Measurements from ENCODE around the gene CHST6.
A peak's percentile ranks its signal among the peaks of the same experiment; 100 is the strongest.
"Not testable (repeated sequence)": the region's sequence is repeated elsewhere in the genome, so short reads cannot be mapped to it uniquely, and the experiment has no call there.

CHST6 gene

DNA sequence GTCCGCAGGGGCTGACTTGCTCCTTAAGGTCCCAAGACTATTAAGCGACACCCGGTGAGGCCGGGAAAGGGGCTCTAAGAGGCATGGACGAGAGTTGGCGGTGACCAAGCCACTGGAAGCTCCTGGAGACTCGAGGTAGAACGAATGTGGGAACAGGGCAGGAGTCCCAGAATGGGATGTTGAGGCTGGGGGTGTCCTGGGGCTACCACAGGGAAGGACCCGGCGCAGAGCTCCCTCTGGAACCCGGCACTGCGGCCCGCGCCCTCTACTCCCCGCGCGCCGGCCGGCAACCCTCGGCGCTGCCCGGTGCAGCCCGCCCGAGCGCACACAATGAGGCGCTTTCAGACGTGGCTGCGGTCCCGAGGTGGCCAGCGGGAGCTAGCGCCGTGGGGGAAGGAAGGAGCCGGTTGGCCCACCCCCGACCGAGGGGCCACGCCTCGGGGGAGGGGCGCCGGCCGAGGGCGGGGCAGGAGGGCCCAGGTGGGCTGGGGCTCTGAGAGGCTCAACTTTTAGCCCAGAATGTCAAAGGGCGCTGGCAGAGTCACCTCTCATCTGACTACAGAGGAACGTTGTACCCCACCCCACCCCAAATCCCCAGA is at the start of gene CHST6:
Gene CHST6, minus strand, starts transcription at position 366 of the 599 bp plus-strand sequence. CDS start 15,613 bp downstream, outside the sequence.
- DNase-seq, result peak in 1 of 2 donors; percentile 35

DNA sequence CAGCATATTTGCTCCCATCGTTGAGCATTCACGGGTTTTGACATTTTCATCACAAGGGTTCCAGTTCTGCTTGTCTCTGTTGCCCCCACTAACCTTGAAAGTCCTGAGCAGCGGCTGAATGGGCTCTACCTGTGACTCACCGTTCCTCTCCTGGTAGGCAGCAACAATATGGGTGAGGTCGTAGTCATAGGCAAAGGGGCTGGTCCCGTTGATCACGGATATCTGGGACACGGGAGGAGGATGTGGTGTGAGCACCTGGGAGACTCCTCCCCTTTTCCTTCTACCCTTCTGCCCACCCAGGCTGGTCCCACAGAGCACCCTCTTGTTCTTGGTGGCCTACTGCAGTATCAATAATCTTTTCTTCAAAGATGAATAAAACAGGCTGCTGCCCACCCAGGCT is 47.2 kb upstream of the CHST6 start:
- DNase-seq, result not testable (repeated sequence)

DNA sequence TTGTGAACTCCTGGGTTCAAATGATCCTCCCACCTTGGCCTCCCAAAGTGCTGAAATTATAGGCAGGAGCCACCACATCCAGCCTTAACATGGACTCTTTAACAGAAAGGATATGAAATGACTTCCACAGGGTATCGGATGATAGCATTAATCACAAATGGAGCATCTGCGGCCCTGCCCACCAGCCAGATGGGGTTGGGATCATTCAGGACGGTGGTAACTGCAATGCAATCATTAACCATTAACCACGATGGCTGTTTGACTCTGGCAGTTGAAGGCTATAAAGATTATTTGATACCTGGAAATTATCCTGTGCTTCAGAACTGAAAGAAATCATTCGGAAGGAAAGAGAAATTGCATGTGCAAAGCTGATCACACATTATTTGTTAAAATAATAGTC is 46.0 kb upstream of the CHST6 start:
- no peak for DNase-seq

DNA sequence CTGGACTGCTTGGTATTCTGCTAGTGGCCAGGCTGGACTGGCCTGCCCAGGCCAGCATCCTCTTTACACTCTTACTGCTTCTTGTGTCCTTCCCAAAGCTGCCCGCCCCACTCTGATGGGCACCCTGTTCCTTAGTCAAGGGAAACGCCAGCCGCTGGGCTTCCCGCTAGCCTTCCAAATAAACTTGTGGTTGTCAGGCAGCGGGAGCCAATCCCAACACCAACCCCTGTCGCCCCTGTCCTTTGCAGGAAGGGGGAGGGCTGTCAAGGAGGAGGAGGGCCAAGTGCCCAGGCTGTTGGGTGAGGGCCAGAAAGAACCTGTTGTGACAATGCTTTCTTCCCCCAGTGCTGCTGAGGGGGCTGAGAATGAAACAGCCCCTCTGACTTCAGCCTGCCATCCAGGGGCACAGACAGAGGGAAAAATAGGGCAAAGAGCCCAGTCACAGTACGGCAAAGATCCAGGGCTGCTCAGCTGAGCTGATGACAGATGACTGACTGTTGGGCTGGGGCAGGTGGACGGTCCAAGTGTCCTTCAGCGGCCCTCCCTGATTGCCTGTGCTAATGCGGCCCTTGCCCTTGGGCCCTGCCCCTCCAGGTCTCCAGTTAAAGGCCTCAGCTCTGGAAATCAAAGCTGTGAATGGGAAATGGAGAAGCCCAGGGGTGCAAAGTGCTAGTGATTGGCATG is 43.8 kb upstream of the CHST6 start:
- DNase-seq, result not testable (repeated sequence)

DNA sequence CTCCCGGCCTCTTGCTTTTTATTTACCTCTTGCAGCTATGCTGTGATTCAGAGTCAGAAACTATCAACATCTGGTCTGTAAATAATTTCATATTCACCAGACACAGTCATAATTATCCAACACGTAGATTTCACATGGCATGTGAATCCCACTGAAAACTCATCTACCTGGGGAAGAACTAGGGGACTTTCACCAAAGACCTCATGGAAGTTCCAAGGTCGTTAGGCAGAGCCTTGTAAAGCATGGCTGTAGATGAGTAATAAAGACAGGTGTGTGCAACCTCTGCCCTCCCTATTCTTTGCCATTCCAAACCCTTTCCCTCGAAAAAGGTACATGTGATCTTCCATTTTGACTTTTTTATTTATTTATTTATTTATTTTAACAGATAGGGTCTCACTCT is 42.5 kb upstream of the CHST6 start:
- no peak for DNase-seq

DNA sequence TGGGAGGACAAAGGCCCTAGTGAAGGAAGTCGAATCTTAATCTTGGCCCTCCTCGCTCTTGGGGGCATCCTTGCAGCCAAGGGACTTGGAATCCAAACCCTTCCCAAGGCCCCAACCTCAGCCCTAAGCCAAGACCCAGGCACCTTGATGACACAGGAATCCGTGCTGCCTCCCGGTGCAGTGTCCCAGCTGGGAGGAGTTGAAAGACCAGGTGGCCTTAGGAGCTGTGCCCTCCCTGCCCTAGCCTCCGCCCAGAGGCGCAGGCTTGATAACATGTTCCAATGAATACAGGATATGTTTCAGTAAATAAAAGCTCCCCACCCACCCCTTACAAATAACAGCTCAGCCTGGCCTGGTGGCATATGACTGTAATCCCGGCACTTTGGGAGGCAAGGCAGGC is 40.7 kb upstream of the CHST6 start, which contains the start of gene CHST5:
Gene CHST5, minus strand, starts transcription at position 208 of the 400 bp plus-strand sequence. CDS start 5,724 bp downstream, outside the sequence.
- no peak for DNase-seq

DNA sequence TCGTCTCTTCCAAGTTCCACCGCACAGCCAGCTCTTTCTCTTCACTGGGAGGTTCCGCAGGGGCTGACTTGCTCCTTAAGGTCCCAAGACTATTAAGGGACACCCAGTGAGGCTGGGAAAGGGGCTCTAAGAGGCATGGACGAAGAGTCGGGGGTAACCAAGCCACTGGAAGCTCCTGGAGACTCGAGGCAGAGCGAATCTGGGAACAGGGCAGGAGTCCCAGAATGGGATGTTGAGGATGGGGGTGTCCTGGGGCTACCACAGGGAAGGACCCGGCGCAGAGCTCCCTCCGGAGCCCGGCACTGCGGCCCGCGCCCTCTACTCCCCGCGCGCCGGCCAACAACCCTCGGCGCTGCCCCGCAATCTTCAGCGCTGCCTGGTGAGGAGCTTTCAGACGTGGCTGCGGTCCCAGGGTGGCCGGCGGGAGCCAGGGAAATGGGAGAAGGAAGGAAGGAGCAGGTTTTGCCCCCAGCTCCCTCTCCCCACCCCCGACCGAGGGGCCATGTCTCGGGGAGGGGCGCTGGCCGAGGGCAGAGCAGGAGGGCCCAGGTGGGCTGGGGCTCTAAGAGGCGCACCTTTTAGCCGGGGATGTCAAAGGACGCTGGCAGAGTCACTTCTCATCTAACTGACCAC is 40.1 kb upstream of the CHST6 start:
- DNase-seq, result no peak

DNA sequence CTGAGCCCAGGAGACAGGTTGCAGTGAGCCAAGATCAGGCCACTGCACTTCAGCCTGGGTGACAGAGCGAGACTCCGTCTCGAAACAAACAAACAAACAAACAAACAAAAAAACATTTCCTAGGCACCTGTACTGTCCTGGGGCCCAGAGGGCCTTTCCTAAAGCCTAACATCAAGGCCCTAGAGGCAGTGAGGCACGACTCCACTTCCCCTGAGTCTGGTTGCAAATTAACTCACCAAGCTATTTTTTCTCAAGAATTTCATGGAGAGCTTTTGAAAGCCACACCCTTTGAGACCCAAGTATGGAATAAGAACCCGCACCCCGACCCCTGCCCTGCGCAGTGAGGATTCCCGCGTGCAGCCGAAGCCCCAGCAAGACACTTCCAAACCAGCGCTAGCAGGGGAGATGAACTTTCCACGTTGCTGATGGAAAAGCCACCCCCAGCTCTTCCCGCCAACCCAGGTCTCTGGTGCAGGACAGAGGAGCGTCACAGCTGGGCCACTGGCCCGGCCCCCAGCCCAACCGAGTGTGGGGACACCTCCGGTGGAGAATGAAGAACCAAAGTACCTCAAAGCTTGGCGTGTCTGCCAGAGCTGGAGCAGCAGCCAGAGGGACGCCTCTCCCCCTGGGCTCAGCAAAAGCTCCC is 39.4 kb upstream of the CHST6 start:
- DNase-seq, result no peak

DNA sequence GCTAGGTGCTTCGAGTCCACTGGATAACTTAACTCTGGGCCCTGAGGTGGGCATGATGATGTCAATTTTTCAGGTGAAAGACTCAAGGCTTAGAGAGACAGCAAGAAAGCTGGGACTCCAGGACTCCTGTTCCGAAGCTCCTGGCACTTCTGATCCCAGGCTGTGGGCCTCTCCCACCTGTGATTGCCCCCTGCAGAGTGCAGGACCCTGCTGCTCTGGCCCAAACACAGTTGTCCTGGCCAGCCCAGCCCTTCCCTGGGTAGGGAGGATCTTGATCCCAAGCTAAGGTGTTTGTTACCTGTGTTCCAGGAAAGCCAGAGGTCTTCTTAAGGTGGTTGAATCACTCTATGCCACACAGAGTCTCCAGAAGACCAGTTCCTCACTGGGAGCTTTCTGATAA is 37.5 kb upstream of the CHST6 start:
- DNase-seq, result no peak

DNA sequence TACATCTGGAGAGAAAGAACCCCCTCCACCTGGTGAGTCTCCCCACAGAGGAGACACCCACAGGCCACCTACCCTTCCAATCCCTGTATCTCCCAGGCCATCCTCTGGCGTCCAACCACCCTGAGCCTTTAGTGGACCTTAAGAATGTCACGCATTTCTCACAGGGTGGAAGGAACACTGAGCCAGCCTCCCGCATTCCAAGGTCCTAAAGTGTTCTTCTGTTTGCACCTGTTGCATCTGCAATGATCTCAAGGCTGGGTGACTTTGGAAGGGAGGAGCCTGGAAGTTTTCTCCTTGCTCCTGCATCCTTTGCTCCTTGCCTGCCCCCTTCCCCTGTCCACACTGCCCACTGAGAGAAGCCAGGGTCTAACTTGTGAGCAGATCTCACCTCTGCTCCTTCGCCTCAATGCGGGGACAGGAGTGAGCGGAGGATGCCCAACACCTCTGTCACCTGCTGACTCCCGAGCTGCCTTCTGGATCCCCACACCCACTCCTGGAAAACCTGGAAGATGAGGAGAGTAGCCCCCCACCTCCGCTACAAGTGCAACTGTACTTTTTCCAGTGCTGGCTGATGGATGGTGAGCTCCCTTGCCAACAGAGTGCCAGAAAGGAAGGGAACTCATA is 37.0 kb upstream of the CHST6 start:
- no peak for DNase-seq

DNA sequence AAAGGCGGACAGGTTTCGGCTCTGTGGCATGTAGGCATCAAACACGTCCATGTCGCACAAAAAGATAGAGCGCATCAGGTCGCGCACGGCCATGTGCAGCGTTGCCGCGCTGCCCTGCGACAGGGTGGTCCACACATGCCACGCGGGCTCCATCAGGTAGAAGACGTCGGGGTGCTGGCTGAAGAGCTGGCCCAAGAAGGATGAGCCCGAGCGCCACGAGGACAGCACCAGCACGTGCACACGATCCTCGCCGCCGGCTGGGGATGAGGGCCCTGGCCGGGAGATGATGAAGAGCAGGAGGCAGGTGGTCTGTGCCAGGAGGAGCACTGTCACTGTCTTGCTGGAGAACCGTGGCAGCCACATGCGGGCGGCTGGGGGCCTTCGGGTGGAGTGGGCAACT is 34.7 kb upstream of the CHST6 start:
- DNase-seq, result no peak

DNA sequence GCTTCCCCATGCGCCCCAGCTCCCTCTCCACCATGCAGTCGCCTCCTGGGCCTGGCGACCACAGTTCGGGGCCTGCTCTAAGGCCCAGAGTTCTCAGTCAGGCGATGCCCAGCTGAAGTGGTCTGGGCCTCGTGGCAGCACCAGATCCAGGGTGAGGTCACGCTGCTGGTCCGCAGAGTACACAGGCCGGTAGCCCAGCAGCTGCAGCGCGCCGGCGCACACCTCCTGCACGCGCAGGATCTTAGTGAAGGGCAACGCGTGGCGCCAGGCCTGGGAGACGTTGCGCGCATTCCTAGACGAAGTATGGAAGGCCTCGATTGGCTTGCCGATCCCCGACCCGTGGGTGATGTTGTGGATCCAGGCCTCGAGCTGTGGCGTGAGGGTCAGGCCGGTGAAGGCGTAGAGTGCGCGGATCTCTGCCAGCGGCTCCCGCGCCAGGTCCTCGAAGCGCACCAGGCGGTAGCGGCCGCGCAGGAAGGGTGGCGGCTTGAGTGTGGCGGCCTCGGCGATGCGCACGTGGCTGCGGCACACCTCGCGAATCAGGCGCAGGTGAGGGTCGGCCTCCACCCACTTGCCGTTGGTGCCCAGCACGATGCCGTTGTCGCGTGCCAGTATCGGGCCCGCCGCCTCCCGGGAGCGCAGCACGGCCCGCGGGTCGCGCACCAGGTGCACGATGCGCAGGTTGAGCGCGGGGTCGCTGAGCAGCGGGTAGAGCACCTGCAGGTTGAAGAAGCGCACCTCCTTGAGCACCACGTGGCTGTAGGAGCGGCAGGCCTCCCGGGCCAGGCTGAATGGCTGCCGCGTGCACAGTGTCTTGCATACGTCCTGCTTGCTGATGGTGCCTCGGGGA is 34.0 kb upstream of the CHST6 start:
- no peak for DNase-seq

DNA sequence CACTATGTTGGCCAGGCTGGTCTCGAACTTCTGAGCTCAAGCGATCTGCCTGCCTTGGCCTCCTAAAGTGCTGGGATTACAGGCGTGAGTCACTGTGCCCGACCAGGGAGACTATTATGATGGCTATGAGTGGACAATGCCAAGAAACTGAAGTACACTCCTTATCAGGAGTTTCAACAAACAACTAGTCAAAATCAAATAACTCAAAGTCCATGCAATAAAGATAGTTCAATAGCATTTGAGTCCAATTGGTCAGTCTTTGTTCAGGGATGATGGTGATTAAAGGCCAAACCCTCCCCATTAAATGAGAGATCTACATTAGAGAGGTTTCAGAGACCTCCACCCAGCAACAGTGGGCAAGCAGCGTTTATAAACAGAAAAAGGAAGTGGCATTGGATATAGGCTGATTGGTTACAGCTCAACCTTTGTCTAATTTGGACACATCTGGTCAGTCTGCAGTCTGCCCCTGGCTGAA is 32.6 kb upstream of the CHST6 start:
- DNase-seq, result no peak

DNA sequence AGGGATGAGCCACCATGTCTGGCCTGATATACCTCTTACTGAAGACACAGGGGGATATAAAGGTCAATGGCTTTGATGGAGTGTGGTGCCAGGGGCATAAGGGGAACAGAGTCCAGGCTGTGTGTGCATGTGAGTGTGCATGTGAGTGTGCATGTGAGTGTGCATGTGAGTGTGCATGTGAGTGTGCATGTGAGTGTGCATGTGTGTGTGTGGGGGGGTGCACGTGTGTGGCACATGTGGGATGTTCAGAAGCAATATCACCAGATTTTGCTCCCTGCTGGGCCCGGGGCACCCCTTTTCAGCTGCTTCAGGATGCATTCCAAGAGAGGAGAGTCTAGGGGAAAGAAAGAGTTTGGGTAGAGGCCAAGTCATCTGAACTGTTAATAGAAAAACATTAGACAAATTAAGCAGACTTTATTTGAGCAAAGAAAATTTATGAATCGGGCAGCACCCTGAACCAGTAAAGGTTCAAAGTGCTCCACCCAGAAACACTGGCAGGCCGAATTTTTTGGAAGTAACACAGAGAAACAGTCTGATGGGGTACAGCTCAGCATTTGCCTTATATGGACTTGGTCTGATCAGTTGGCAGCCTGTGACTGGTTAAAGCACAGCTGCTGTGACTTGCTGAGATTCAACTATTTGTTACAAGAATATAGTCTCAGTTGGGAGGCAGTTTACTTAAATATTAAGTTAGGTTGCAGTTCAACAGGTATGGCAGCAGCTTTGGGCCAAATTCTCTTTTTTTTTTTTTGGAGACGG is 31.0 kb upstream of the CHST6 start:
- no peak for DNase-seq

DNA sequence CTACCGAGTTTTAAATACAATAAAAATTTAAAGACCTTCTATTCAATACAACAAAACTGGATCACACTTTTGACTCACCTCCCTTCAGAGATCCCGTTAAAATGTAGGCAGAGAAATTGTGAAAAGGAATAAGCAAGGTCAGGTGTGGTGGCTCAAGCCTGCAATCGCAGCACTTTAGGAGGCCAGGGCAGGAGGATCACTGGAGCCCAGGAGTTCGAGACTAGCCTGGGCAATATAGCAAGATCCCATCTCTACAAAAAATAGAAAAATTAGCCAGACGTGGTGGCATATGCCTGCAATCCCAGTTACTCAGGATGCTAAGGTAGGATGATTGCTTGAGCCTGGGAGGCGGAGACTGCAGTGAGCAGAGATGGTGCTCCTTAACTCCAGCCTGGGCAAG is 23.9 kb upstream of the CHST6 start:
- DNase-seq, result no peak

DNA sequence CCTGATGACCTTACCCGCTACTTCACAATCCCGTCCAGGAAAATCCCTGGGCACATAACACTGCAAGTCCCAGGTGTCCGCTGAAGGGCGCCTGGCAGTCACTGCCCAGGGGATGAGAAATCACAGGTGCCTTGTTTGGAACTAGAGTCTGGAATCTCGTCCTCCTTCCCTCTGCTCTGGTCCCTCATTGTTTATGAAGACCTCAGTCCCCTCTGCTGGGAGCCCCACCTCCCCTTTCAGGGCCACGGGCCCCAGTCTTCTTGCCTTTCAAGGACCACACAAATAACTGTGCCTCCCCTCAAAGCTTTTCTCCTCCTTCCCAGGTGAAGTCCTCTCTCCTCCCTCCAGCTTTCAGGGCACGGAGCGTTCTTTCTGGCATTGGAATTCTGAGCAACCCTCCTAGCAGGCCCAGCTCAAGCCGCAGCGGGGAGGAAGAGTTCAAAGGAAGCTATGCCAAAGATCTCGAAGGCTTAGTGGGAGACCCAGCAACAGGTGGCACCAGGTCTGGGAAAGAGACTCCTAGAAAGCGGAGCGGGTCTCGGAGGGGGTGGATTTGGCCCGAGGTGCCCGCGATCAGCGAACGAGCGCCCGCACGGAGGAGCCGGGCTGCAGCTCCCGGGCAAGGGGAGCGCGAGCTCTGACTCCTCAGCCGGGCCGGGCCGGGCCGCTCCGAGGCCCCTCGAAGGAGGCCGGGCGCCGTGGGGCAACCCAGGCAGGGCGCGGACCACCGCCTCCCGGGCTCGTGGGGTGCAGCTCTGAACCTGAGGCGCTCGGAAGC is 21.1 kb upstream of the CHST6 start:
- not testable (repeated sequence) for DNase-seq

DNA sequence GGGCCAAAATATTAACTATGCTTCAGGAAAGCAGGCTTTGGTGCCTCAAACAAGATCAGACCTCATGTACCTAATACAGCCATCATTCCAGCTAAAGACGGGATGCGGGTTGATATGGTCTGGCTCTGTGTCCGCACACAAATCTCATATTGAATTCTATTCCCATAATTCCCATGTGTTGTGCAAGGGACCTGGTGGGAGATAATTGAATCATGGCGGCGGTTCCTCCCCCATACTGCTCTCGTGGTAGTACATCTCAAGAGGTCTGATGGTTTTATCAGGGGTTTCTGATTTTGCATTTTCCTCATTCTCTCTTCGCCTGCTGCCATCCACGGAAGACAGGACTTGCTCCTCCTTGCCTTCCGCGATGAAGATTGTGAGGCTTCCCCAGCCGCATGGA is 19.1 kb upstream of the CHST6 start:
- no peak for DNase-seq

DNA sequence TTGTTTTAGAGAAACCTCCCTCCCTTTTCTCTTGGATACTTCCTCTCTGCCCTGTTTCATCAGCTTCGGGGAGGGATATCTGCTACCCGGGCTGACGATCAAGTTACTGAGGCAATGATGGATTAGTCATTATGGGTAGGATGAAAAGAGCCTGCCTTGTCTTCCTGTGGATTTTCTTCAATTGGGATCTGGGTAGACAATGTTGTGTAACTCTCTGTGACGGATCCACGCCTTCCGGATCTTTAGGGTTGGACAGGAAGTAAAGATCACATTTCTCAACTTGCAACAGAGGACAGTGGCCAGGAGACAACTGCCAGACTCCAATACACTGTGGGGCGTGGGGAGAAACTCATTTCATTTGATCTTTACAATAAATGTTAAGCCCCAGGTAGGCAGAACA is 11.3 kb upstream of the CHST6 start:
- DNase-seq, result peak; percentile 97 to 99

DNA sequence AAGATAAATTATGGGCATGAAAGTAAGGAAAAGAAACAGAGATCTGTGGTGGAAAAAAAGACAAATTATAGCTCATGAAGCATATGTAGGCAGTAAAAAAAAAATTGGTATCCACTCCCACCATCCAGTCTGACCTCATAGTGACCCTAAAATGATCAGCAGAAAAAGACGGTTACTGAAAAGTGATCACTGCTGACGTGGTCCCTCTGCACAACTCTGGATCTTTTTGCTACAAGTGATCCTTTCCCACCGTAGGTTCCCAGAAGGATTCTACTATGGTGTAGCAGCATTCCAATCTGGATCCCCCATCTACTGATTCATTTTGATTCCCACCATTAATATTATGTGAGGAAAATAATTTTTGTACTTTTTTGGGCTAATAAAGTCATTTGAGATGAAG is 10.9 kb upstream of the CHST6 start:
- DNase-seq, result no peak

DNA sequence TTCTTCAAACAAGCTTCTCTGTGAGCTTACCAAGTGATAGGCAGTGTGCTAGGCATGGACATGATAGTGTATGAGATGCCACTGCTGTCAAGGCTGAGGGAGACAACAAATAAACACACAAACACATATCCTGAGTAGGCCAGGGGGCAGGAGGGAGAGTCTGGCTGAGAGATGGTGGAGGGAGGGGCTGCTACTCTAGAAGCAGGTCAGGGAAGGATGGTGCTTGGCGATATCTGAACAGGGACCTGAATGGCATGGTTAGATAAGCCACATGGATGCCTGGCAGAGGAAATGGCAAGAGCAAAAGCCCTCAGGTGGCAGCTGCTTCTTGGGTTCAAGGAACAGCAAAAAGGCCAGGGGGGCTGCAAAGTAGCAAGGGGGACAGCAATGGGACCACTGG is 8.6 kb upstream of the CHST6 start:
- DNase-seq, result no peak
